NCI-H2227 (cell line): ENCODE results near the gene NACC2.

Source experiments
- DNase-seq: peaks from one replicate; lab custom pipeline; 2025; ENCODE audit not compliant: unreplicated experiment; lab: John Stamatoyannopoulos, UW

Gene NACC2

GRCh38 chr9:136131629-136132511 is 36.8 kb upstream of the NACC2 start:
- DNase-seq, result no peak

DNA sequence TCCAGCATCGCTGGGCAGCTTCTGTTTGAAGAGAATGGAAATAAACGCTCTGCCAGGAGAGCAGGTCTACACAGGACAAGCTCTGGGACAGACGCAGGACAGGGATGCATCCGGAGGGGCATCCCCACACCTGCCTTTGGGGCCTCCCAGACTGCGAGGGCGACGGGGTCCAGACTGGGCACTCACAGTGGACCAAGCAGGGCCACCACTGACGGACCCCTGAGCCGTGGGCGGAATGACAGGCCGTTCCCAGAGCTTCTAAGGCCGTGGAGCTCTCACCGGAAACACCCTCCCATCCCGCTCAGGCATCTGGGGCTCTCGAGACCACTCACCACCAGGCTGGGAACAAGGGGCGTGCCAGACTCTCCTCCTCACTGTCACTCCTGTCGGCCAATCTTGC is 34.1 kb upstream of the NACC2 start:
- DNase-seq, result no peak

- DNase-seq, result no peak
Observed at GRCh38 chr9:136128436-136128835, 33.3 kb upstream of the NACC2 start.

DNA sequence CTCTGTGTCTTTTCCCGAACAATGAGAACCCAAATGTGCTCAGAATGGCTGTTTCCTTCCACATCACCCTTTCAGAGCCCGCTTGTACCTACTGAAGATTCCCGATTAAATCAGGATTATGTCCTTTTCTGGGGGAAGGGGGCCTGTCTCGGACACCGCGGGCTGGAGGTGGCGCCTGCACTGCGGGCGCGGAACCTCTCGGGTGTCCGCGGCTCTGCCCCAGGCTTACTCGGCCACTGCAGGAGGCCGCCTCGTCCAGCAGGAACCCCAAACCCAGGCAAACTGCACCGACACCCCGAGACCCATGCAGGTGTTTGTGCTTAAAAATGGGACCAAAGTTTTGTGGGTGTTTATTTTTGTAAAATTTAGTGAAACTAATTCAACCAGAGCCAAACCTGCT is 32.2 kb upstream of the NACC2 start:
- DNase-seq, result no peak

GRCh38 chr9:136124976-136125692 is 30.0 kb upstream of the NACC2 start:
- no peak for DNase-seq

DNA sequence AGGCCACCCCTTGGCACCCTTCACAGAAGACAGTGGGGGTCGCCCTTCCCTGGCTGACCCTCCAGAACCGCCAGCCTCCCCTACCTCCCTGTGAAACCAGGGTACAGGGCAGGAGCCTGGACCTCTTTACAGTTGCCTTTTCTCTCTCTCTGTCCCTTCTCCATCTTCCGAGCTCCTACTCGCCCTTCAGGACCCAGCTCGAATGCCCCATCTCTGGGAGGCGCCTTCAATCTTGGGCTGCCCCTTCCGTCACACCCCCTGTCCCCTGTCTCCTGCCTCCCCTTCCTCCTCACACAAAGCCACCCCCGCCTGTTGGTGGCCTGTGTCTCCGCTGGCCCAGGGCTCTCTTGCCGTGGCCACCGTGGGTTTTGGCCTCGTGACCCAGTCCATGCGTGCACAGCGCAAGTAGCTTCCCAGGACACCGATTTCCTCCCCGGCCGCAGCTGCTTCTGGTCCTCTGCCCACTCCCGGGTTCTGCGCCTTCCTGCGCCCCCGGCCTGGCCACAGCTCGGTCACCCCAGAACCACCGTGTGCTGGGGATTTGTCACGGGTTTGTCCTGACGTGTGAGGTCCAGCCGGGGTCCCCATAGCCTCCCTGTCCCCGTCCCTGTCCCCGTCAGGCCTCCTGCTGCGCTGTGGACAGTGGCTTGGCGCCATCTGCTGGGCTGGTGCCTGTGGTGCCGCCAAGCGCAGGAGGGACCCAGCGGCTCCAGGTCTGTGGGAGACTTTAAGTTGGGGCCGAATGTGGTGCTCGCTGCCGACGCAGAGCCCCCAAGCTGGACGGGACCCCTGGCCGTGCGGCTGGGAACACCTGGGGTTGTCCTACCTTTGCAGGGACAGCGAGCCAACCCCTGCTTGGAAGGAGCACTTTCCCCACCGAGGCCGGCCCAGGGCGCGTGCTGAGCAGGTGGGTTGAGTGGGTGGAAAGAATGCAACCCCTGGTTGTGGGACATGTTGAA is 27.6 kb upstream of the NACC2 start:
- peak; percentile 64 for DNase-seq

DNA sequence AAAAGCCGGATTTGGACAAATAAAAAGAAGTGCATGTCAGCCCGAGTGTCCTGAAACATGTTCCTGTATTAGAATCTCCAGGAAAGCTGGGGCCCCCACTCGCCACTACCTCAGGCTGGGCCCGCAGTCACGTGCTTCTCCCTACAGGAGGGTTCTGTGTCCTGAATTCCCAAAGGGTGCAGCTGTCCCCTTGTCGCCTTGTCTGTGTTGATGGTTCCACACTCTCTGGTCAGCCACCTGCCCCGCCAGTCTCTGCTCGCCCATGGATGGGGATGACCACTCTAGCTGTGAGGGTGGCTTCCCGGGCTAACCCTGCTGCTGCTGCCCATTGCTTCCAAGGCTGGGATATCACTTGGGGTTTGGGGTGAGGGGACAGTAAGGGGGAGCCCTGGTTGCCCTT is 26.7 kb upstream of the NACC2 start:
- DNase-seq, result no peak

DNA sequence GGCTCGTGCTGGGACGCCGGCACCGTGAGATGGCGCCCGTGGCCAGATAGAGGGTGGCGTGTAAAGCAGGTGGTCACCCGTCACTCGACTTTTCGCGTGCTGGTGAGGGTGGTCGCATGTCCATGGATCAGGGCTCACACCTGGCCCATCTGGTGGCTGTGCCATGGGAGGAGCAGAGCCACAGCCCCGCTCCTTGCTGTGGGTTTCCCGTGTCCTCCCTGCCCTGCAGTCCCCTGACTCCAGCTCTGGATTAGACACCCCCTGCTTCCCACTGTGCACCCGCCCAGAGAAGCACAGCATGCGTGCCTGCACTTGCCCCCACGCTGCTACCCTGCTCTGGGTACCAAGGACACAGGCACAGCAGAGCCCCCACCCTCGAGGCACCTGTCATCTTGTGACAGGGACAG is 25.4 kb upstream of the NACC2 start:
- DNase-seq, result no peak

DNA sequence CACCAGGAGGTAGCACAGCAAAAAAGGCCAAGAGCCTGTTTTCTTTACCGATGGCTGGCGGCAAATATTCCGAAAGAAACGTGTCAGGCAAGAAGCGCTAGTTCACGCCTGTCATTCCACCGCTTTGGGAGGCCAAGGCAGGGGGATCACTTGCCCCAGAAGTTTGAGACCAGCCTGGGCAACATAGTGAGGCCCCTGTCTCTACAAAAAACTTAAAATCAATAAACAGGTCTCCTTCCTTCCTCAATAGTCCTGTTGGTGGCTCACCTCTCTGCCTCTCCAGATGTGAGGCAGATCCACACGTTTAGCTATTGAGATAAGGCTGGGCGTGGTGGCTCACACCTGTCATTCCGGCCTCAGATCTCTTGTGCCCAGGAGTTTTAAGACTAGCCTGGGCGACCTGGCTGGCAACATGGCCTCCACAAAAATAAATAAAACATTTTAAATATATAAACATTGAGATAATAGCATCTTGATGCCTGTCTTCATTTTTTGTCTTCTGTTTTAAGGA is 24.8 kb upstream of the NACC2 start:
- no peak for DNase-seq

DNA sequence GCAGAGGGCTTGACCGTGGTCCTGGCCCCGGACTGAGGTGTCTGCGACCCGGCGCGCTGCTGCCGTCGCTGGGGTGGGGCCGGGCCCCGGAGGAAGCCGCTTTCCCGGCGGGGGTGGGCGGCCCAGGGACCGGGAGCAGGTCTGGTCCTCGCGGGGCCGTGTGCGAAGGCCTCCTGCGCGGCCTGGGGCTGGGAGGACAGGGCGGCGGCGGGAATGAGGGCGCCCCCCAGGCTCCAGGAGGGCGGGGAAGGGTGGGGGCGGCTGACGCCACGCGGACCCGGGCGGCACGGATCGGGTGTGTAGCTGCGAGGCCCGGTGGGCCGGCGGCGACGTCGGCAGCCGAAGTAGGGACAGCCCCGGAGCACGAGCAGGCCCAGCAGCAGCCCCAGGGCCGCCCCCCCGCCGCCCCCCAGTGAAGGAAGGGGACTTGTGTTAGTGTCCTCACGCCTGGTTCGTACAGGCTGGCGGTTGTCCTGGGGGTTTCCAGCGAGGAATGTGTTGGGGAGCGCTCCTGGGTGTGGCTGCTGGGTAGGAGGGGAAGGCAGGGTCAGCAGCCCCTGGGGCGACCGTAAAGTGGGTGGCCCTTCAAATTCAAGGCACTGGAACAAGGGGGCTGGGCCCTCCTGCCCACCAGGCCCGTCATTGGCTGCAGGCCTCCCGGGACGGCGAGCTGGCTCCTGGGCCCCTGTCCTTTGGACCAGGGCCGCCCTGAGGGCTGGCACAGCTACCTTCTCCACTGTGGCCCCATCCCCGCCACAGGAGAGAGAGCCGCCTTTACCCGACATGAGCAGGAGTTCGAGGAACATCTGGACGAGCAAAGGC is 24.2 kb upstream of the NACC2 start:
- DNase-seq, result peak; percentile 37

GRCh38 chr9:136118320-136119060 is 23.4 kb upstream of the NACC2 start, which contains the start of gene TMEM250:
Gene TMEM250 (minus strand): TSS chr9:136118875. CDS start chr9:136116900, 1,975 bp downstream.
- DNase-seq, result peak; percentile 95

DNA sequence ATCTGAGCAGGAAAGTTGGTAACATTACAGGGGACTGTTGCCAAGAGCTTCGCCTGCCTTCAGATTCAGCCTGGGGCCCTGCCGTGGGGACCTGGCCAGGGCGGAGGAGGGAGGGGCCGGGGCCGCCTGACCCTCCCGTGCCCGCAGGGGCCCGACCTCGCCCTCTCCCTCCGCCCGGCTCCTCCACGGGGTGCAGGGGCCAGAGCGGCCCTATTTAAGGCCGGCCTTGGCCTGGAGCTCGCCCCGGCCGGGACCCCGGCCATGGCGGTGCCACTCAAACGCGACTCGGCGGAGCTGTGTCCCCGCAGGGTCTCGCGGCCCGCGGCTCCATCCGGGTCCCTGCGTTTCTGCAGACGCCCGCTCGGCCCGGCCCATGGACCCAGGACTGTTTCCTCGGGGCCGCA is 22.8 kb upstream of the NACC2 start:
- no peak for DNase-seq

DNA sequence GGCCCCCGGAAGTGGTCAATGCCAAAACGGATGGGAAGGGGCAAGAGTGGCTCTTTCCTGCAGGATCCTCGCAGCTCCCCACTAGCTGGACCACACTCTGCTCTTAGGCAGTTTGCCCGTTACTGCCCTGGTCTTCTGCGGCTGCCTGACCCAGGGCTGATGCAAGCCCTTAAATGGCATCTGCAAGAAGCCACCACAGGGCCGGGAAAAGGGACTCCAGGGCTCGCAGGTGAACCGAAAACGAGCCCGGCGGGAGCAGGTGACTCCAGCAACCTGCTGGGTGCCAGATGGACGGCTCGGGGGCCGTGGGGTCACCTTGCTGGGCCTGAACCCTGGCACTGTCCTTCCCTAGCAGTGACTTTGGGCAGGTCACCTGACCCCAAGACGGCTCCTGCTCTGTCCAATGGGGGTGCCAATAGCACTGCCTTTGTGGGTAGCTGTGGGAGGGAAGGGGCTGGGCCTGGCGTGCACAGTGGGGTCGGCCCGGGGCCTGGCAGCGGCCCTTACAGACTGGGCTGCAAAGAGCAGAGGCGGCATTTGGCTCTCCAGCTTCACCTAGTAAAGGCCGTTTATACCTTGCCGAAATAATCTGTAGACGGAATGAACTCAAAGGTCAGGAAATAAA is 22.3 kb upstream of the NACC2 start:
- no peak for DNase-seq

DNA sequence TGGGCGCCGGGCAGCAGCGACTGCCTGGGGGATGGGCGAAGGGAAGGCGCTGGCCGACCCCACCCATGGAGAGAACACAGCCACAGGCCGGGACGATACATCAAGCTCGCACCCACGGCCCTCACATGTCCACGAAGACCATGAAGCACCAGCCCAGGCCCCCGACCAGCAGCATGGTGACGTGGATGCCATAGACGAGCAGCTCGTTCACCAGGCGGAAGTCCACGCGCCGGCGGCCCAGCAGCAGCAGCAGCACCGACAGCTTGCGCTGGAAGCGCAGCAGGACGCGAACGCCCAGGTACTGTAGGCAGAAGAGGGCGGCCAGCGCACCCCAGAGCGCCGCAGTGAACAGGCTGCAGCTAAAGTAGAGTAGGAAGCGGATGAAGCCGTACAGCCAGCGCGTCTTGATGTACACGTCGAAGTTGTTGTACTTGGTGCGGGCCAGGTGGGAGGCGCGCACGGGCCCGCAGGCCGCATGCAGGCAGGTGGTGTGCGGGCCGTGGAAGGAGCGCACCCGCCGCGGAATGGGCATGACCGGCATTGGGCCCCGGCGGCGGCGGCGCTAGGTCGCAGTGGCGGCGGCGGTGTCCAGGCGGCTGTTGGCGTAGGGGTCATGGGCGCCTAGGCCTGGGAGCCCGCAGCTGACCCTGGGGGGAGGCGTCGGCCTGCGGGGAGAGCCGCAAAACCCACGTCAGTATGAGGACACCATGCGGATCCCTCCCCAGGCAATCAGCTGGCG is 21.4 kb upstream of the NACC2 start:
- no peak for DNase-seq

GRCh38 chr9:136115641-136116359 is 20.7 kb upstream of the NACC2 start:
- no peak for DNase-seq

GRCh38 chr9:136115206-136115605 is 20.1 kb upstream of the NACC2 start:
- no peak for DNase-seq

DNA sequence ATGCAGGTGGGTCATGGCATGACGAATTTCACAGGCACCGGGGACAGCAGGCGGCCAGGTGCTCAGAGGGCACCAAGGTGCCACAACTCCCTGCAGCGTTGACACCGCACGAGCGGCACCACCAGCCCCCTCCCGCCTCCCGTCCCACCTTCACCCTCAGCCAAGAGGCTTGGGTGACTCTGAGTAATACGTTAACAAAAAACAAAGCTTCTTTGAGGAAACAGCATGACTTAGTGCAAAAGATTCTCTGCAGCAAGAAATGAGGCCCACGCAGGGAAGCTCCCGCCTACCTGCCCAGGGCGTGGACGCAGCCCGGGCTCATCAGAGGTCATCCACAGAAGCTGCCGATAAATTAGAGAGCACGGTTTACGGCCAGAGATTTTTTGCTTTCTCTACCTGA is 19.5 kb upstream of the NACC2 start:
- no peak for DNase-seq

- no peak for DNase-seq
Observed at GRCh38 chr9:136112541-136112940, 17.5 kb upstream of the NACC2 start.
